Measurements from ENCODE around the gene ZNF571.

ZNF571 gene

DNA sequence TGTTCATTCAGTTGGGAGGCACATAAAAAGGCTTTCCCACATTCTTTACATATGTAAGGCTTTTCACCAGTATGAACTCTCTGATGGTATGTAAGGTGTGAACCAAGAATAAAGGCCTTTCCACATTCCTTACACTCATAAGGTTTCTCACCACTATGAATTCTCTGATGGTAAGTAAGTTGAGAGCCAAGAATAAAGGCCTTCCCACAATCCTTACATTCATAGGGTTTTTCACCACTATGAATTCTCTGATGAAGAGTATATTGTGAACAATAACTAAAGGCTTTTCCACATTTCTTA is 29.3 kb downstream of the ZNF571 start:
- no peak overlapping the region for H3K4me3 ChIP-seq (ENCODE audit: low read depth, low read length)
- no peak for DNase-seq (ENCODE audit: low read depth, low spot score)
- ChIA-PET CTCF (no interaction called here), POLR2A (no interaction called here)
- TF ChIP-seq, protein P1, sequence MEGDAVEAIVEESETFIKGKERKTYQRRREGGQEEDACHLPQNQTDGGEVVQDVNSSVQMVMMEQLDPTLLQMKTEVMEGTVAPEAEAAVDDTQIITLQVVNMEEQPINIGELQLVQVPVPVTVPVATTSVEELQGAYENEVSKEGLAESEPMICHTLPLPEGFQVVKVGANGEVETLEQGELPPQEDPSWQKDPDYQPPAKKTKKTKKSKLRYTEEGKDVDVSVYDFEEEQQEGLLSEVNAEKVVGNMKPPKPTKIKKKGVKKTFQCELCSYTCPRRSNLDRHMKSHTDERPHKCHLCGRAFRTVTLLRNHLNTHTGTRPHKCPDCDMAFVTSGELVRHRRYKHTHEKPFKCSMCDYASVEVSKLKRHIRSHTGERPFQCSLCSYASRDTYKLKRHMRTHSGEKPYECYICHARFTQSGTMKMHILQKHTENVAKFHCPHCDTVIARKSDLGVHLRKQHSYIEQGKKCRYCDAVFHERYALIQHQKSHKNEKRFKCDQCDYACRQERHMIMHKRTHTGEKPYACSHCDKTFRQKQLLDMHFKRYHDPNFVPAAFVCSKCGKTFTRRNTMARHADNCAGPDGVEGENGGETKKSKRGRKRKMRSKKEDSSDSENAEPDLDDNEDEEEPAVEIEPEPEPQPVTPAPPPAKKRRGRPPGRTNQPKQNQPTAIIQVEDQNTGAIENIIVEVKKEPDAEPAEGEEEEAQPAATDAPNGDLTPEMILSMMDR (IDR thresholded peaks at IDR 0.05; ENCODE audit: insufficient read depth, low read length, missing control alignments), result no peak

DNA sequence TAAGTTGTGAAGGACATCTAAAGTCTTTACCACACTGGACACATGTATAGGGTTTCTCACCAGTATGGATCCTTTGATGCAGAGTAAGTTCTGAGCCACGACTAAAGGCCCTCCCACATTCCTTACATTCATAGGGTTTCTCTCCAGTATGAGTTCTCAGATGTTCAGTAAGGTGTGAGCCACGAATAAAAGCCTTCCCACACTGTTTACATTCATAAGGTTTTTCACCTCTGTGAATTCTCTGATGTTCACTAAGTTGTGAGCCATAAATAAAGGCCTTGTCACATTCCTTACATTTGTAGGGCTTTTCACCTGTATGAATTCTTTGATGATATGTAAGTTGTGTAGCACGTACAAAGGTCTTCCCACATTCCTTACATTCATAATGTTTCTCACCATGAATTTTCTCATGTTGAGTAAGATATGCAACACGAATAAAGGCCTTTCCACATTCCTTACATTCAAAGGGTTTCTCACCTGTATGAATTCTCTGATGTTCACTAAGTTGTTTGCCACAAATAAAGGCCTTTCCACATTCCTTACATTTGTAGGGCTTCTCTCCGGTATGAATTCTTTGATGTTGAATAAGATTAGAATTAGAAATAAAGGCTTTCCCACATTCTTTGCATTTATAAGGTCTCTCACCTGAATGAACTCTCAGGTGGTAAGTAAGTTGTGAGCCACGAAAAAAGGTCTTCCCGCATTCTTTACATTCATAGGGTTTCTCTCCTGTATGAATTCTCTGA is 29.8 kb downstream of the ZNF571 start:
- no peak overlapping the region for H3K4me3 ChIP-seq (ENCODE audit: low read depth, low read length)
- ChIA-PET CTCF (no interaction called here), POLR2A (no interaction called here)
- no peak for DNase-seq (ENCODE audit: low read depth, low spot score)
- TF ChIP-seq, protein P1 (IDR thresholded peaks at IDR 0.05; ENCODE audit: insufficient read depth, low read length, missing control alignments), result no peak

DNA sequence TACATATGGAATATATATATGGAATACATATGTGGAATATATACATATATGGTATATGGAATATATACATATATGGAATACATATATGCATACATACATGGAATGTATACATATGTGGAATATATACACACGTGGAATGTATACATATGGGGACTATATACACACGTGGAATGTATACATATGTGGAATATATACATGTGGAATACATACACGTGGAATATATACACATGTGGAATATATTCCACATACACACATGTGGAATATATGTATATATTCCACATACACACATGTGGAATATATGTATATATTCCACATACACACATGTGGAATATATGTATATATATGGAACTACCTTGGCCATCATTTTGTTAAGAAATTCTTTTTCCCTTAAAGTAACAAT is 31.1 kb downstream of the ZNF571 start:
- TF ChIP-seq, protein P1 (IDR thresholded peaks at IDR 0.05; ENCODE audit: insufficient read depth, low read length, missing control alignments), result no peak
- POLR2A ChIA-PET, result no interaction called here
- CTCF ChIA-PET, result no interaction called here
- no peak for DNase-seq (ENCODE audit: low read depth, low spot score)
- H3K4me3 ChIP-seq (ENCODE audit: low read depth, low read length), result no peak overlapping the region

DNA sequence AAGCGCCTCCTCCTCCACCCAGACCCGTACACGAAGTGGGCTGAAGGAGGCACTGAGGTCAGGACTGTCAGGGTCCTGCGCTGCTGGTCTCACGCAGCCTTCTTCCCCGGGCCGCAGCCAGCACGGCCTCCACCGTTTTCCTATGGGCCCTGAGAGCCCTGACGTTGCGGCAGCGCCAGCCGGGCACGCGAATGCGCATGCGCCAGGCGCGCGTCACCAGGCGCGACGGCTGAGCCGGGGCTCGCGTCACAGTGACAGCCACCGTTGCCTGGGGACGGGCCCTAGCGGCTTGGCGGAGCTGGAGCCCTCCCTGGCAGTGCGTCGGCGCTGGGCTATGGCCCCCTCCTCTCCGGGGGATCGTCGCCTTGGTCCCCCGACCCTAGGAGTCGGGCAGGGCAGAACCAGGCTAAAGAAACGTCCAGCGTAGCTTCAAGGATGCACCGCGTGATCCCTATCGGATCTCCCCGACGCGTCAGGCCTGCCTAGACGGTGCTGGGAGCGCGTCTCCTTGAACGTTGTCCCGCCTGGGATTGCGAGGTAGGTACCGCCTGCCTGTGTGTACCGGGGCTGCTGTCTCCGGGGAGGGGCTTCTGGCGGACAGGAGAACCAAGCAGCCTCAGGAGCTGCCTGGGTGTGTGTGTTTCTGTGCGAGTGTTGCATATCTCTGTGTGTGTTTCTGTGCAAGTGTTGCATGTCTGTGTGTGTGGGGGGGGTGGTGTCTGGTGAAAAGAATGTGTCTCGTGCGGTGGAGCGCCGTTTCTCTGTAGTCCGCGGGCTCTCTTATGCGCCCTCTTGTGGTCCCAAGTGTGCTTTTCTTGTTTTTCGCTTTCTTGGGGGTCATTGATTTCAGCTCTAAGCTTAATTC is 43.2 kb downstream of the ZNF571 start:
- CTCF ChIA-PET, result interaction anchor here (0.8 to 1.4 kb wide), 3 partner anchors 9 to 579 kb away, joined by 4 read pairs; no protein-coding TSS in a partner anchor
- H3K4me3 ChIP-seq (ENCODE audit: low read depth, low read length), result peak overlapping the region; percentile 79
- POLR2A ChIA-PET, result no interaction called here
- TF ChIP-seq, protein P1 (IDR thresholded peaks at IDR 0.05; ENCODE audit: insufficient read depth, low read length, missing control alignments), result peak; percentile 38
- no peak for DNase-seq (ENCODE audit: low read depth, low spot score)

DNA sequence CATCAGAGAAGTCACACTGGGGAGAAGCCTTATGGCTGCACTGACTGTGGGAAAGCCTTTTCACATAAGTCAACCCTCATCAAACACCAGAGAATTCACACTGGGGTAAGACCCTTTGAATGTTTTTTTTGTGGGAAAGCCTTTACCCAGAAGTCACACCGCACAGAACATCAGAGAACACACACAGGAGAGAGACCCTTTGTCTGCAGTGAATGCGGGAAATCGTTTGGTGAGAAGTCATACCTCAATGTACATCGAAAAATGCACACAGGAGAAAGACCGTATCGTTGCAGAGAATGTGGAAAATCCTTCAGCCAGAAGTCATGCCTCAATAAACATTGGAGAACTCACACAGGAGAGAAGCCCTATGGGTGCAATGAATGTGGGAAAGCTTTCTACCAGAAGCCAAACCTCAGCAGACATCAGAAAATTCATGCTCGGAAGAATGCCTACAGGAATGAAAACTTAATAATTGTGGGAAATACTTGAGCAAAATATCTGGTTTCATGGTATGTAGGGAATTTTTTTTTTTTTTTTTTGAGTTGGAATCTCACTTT is 57.1 kb downstream of the ZNF571 start:
- CTCF ChIA-PET, result no interaction called here

More for the DNA sequence above, 57.1 kb downstream of the ZNF571 start:
- TF ChIP-seq, protein P1 (IDR thresholded peaks at IDR 0.05; ENCODE audit: insufficient read depth, low read length, missing control alignments), result no peak
- no peak overlapping the region for H3K4me3 ChIP-seq (ENCODE audit: low read depth, low read length)
- POLR2A ChIA-PET, result no interaction called here
- DNase-seq (ENCODE audit: low read depth, low spot score), result no peak

Data from AG04449 (cell line).